Measurements from ENCODE around the gene LDAH. TPM values are rescaled to one million over a fixed set of nuclear protein-coding genes. Genes with fewer than 3 reads are reported as not detected.
"Not testable (repeated sequence)": the region's sequence is repeated elsewhere in the genome, so short reads cannot be mapped to it uniquely, and the experiment has no call there.

LDAH gene
- total RNA-seq = 24.7 and 26.8 TPM in 2 replicates

DNA sequence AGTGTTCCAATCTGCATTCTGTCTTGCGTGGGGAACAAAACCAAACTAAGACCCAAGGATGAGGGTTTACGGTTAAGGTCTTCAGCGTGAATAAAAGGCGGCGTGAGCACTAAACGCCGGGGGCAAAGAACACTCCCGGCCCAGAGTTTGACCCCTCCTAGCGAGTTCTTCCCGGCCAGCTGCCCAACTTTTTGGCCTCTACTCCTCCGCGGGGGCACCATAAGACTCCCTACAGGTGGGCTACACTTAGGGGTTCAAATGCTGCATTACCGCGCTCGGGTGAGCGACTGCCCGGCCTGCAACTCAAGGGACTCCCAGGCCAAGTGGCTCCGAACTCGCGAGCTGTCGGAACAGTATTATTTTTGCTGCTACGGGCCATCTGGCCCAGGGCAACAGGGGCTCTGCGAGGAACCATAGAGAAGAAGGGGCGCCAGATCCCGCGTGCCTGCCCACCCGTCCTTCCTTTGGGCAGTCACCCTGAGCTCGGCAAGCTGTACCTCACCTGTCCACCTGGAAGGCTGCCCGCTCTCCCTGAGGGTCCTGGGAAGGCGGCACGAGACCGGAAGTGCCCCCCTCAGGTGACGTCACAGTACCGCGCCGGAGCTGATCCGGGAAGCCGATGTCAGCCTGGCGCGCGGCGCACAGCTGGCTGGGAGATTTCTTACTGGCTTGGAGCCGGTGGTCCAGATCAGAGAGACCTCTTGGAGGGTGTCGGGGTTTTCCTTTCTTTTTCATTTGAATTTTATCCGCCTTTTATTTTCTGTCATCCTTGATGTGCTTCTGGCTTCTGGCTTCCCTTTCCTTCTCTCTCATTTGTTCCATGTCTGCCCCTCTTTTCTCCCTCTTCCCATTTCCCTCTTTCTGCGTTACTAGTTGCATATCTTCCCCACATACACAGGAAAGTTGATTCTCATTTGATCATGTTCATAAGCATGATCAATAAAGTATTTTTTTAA is at the start of gene LDAH:
LDAH (minus strand) TSS at position 567 of the 956 bp plus-strand sequence. CDS start 21,638 bp downstream, outside the sequence.
- intact Hi-C loops (cut with micrococcal nuclease) = loop anchor here (1.0 to 10.0 kb wide), 10 partner anchors 42 to 1478 kb away; partner anchors contain the start of genes HS1BP3, LAPTM4A, PUM2 and RHOB

DNA sequence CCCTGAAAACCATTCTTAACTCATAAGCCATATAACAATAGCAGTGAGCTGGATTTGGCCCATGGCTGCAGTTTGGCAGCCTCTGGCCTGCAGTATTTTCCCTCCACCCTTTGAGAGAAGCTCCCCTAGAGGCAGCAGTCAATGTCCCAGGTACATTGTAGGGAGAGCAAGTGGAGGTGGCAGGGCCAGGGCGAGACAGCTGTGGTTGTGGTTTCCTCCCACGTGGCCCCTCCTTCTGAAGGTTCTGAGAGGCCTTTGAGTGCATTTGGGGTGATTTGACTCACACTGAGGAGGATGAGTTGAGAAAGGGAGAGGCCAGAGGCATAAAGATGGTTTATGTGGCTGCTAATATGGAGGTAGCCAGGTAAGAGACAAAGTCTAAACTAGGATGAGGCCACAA is 45.5 kb upstream of the LDAH start:
- intact Hi-C loops (cut with micrococcal nuclease) = loop anchor here (1.0 to 5.0 kb wide), 3 partner anchors 45 to 501 kb away; partner anchors contain the start of genes HS1BP3 and LDAH

DNA sequence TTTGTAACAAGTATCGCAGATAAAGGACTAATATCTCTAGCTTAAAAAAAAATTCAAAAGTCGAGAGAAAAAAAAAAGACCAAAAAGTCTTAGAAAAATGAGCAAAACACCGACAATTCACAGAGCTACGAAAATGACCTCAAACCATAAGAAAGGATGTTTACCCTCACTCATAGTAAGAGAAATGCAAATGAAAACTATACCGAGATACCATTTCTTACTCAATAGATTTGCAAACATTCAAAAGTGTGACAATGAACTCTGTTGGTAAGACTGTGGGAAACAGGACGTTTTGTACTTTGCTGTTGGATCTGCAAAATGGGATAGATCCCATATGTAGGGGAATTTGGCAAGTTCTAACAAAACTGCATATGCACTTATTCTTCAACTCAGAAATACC is 39.9 kb upstream of the LDAH start:
- intact Hi-C loops (cut with micrococcal nuclease) = no loop called here

DNA sequence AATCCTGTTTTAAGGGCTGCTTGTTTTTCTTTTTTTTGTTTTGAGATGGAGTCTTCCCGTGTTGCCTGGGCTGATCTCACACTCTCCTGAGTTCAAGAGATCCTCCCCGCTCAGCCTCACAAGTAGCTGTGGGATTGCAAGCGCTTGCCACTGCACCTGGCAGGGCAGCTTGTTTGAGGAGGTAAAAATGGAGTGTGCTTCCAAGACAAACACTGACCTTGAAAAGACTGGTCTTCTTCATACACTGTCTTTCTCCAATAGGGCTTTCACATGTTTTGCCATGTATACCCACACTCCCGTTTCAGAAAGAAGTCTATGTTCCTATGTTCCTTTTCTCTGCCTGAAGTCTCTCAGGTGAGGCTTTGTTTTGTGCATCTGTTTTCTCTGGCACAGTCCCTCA is 32.6 kb upstream of the LDAH start:
- intact Hi-C loops (cut with micrococcal nuclease) = no loop called here

DNA sequence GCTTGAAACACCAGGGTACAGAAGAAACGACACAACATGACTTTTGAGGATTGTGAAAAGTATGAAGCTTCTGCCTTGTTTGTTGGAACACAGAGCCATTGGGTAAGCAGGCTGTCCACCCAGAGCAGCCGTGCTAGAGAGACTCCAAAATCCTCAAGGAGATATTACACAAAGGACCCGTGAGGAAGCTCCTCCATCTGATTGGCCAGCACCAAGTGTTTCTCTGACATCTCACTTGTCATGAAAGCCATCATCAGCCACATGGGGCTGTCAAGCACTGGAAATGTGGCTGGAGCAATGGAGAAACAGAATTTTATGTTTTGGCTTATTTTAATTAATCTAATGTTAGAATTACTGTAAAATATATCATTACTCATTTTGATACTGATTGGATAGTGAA is 29.8 kb upstream of the LDAH start:
- intact Hi-C loops (cut with micrococcal nuclease) = no loop called here

DNA sequence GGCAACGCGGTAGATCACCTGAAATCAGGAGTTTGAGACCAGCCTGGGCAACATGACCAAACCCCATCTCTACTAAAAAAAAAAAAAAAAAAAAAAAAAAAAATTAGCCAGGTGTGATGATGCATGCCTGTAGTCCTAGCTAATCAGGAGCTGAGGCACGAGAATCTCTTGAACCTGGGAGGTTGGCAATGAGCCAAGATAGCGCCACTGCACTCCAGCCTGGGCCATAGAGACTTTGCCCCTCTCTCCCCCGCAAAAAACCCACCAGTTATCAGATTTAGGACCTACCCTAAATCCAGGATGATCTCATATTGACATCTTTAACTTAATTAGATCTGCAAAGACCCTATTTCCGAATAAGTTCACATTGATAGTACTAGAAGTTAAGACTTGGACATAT is 29.2 kb upstream of the LDAH start:
- intact Hi-C loops (cut with micrococcal nuclease) = no loop called here

DNA sequence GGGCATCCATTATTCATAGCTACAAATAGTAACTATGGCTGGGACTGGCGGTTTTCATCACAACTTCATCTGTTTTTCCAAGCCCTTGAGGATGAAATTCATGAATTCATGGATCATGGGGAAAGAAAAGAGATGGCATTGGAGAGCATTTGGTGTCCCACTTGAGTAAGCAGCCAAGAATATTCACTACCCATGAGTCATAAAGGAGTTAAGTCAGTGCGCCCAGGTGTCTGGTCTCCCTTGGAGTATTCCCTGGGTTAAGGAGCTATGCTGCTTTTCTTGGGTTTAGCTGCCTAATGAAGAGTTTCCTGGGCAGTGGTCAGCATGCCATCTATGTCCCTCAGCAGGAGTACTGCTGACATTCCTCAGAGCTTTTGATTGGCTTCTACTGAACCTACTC is 21.3 kb upstream of the LDAH start:
- intact Hi-C loops (cut with micrococcal nuclease) = no loop called here

DNA sequence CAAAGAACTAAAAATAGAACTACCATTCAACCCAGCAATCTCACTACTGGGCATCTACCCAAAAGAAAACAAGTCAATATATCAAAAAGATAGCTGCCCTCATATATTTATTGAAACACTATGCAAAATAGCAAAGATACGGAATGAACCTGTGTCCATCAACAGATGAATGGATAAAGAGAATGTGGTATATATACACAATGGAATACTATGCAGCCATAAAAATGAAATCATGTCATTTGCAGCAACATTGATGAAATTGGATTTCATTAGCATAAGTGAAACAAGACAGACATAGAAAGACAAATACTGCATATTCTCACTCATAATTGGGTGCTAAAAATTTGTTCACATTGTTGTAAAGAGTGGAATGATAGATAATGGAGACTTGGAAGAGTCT is 16.2 kb upstream of the LDAH start:
- intact Hi-C loops (cut with micrococcal nuclease) = no loop called here

DNA sequence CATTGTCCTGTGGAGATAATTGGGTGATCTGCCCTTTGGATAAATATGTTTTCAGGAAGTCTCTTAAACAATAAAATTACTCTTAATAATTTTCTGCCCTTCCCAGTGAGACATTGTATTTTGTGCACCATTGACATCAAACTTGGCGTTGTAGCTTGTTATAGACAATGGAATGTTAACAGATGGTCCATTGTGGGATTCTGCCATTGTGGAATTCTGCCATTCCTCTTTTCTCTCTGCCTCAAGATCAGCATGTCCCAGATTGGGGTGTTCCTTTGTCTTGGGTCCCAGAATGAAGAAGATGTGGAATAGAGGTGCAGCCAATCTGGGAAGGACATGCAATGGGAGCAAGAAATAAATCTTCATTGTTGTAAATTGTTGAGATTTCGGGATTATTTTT is 15.1 kb upstream of the LDAH start:
- intact Hi-C loops (cut with micrococcal nuclease) = no loop called here

DNA sequence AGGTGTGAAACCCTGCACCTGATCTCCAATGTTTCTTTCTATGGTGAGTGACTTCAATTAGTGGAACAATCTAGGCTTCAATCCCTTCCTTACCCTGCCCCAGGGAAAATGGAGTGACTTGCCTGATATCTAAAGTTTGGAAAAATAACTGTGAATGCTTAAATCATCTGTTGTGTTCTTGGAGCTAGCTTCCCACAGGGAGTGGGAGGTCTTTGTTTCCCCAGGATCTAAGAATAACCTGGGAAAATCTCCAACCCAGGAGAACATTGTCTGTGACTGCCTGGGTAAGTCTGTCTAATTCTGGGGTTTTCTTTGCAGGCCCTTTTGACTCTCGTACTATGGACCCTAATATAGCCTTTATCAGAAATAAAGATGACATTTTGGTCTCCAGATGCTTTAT is 13.6 kb upstream of the LDAH start:
- intact Hi-C loops (cut with micrococcal nuclease) = no loop called here

DNA sequence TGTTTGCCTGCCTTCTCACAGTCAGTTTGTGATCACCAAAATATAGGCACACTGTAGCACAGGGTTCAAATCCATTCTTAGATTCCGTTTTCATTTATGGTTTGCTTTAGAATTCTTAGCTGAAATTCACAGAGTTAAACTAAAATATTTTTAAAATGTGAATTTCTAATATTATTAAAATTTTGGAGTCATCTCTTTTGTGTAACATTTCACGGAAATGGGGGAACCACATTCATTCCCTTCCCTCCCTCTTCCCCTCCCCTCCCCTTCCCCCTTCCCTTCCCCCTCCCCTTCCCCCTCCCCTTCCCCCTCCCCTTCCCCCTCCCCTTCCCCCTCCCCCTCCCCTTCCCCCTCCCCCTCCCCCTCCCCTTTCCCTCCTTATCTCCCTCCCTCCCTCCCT is 11.4 kb upstream of the LDAH start:
- intact Hi-C loops (cut with micrococcal nuclease) = no loop called here

DNA sequence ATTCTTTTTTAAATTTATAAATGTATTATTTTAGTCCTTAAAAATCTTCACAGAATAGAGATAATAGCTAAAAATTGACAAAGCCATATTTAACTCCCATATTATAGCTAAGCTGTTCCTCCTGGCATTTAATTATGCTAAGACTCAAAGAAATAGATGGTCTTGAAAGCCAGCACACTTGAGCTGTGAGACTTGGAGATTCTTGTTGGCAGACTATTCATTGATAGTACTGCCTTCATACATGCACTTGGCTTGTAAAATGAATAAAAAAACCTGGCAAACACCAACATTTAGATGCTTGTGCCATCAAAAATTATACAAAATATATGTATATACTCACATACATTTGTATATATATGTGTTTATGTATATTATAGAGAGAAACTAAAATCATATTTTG is 9.7 kb upstream of the LDAH start:
- intact Hi-C loops (cut with micrococcal nuclease) = no loop called here

DNA sequence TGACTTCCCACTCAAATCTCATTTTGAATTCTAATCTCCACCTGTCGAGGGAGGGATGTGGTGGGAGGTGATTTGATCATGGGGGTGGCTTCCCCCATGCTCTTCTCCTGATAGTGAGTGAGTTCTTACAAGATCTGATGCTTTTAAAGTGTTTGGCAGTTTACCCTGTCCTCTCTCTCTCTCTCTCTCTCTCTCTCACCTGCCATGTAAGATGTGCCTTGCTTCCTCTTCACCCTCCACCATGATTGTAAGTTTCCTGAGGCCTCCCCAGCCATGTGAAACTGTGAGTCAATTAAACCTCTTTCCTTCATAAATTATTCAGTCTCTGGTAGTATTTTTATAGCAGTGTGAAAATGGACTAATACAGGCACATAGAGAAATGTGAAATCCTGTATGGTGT is 7.0 kb upstream of the LDAH start:
- intact Hi-C loops (cut with micrococcal nuclease) = loop anchor here (10.0 kb wide), 1 partner anchor 1485 kb away; no protein-coding TSS in a partner anchor

DNA sequence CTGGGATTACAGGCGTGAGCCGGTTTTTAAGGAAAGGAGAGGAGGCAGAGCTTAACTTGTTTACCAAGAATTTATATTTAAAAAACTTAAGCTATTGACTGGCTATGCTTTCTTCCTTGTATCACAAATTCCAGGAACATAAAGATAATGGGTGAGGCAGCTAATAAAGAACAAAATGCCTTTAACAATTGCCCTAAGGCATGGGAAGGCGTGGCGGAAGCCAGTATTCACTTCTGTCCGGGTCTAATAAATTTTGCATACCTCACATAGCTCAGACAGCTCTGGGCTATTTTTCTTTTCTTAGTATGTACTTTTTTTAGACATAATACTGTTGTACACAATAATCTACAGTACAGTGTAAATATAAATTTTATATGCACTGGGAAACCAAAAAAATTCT is 1.0 kb upstream of the LDAH start:
- intact Hi-C loops (cut with micrococcal nuclease) = loop anchor here (1.0 to 10.0 kb wide), 7 partner anchors 43 to 1479 kb away; partner anchors contain the start of genes LAPTM4A, RHOB and TTC32

DNA sequence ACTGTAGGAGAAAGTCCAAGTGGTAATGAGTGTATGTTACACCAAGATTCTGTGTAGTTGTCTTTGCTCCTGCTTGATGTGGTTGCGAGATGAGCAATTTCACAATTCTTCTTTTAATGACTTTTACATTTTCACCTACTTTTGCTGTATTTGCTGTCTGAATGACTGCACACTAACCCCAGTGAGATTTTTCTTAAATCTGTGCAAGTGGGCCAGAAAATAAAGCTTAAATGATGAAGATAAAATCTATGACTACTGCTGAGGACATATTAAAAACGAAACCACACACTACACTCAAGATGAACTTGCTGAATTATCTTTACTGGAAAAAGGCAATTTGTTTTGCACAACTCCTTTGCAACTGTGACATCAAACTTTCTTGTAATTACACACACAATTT is 4.1 kb downstream of the LDAH start:
- intact Hi-C loops (cut with micrococcal nuclease) = no loop called here

DNA sequence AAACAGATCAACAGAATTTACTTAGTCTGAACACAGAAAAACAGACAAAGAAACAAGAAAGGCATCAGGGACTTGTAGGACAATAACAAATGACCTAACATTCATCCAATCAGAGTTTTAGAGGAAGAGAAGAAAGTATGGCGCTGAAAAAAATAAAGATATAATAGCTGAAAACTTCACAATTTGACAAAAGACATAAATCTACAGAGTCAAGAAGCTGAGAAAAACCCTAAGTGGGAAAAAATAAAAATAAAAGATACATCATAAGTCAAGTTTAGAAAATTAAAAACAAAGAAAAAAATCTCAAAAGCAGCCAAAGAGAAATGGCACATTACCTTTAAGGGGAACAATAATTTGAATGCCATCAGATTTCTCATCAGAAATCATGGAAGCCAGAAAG is 7.7 kb downstream of the LDAH start:
- intact Hi-C loops (cut with micrococcal nuclease) = no loop called here

DNA sequence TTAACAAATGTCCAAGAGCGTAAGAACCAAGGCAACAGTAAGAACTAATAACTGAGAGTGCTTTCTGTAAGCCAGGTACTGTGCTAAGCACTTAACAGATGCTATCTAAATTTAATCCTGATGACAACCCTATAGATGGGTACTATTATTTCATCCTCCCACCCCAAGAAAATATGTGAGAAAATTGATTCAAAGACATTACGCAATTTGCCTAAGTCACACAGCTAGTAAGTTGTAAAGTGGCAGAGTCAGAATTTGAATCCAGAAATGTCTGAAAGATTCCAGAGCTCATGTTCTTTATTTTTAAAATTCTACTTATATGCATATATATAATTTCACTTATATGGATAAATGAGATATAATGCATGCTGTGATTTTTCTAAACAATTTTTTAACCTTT is 10.1 kb downstream of the LDAH start:
- intact Hi-C loops (cut with micrococcal nuclease) = no loop called here

DNA sequence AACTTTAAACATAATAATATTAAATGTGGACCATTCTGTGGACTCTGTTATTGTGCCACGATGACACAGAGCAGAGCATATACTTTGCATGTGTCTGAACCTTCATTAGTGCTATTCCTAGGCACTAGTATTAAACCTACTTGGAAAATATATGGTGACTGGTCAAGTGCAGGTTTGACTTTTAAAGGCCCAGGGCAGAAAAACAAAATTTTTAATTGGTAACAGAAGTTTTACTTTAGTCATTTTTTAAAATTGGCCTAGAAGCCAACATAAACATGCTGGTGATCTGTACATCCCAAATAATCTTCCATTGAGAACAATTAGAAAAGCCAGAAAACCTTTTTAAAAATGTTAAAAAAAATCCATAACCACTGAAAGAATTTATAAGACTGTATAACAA is 16.6 kb downstream of the LDAH start:
- intact Hi-C loops (cut with micrococcal nuclease) = no loop called here

DNA sequence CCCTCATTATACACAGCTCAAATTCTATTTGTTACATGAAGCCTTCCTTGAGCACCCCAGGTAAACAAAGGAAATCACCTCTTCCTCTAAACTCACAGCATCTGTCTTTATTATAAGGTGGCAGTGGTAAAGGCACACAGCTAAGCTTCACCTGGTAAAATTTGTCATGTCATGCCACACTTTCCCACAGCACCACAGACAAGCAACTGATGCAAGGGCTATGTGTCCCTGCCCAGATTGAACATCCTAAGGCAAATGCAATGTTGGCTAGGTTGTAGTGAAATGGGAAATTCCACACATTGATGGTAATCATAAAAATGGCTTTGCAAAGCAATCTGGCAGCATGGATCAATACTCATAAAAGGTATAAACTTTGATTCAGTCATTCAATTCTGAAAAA is 18.9 kb downstream of the LDAH start:
- intact Hi-C loops (cut with micrococcal nuclease) = no loop called here

DNA sequence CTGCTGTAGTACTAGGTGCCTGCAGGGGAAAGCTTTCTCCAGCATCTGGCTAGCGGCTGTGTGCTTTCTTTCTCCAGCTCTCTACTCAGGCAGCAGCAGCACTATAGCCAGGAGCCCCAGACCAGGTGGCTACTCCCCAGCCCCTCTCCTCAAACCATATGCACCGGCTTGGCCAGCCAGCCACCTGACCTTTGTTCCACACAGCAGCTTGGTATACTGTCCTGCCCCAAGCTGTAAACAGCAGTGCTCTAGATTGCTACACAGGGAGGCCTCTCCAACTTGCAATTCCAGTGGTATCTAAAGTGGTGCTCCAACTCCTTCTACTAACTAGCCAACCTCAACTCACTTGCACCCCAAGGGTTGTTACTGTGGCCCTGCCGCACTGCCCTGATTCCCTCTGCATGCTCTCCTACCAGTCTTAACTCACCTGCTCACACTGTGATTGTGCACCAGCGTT is 19.6 kb downstream of the LDAH start:
- intact Hi-C loops (cut with micrococcal nuclease) = no loop called here

DNA sequence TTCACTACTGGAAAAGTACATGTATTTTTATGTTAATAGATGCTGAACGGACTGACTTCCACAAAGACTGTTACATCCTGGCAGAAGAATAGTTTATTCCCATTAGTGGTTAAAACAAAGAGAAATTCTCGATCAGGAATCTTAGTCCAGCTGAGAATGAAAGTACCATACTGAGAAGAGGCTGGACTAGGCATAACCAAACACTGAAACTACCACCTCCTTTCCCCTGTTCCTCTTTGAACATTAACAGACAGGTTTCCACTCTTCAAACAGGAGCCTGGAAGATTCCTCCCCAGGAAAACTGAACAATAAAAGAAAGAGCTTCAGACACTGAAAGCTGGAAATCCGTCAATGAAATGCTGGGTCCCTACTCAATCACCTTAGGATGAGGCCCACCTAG is 25.8 kb downstream of the LDAH start:
- intact Hi-C loops (cut with micrococcal nuclease) = no loop called here

DNA sequence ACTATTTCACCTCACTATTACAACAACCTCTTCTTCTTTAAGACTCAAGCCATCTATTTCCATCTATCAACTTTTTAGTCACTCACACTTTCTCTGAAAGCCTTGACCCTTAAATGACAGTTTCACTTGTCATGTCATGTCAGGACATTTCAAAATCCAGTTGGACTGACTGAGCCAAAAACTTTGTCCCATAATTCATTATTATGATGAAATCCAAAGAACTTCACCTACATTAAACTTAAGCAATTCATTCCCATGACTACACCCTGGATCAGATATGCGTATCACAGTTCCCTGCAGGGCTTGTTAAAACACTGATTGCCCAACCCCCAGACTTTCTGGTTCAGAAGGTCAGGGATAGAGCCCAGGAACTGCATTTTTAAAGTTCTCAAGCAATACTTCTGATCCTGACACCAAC is 26.5 kb downstream of the LDAH start:
- intact Hi-C loops (cut with micrococcal nuclease) = no loop called here

DNA sequence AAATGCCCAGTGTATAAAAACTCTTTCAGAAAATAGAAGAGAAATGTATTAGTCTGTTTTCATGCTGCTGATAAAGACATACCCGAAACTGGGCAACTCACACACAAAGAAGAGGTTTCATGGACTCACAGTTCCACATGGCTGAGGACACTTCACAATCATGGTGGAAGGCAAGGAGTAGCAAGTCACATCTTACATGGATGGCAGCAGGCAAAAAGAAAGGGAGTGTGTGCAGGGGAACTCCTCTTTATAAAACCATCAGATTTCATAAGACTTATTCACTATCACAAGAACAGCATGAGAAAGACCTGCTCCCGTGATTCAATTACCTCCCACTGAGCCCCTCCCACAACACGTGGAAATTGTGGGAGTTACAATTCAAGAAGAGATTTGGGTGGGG is 29.0 kb downstream of the LDAH start:
- intact Hi-C loops (cut with micrococcal nuclease) = not testable (repeated sequence)
